AG04450 (cell line): ENCODE results near the gene CDH4. TPM values are rescaled to one million over a fixed set of nuclear protein-coding genes. Genes with fewer than 3 reads are reported as not detected.

Experiments used
- CTCF ChIA-PET: fragments of 300-600, 350-600 bp; formaldehyde crosslinking; extraction: SDS; loops from one replicate; lab custom pipeline; 2022; ENCODE audit warnings: antibody characterized with exemption, inconsistent platforms; lab: Charles Lee
- POLR2A ChIA-PET: fragments of 350-600 bp; formaldehyde crosslinking; extraction: SDS; loops from one replicate; lab custom pipeline; 2021; ENCODE audit warnings: antibody characterized with exemption, inconsistent platforms; lab: Yijun Ruan, JAX
- DNase-seq: peaks from one replicate; pipeline ENCODE4 v3.0.0-alpha.2; 2011; ENCODE audit warnings: low read depth, low spot score
- H3K27ac ChIP-seq: one replicate; pipeline ENCODE4 v1.5.1; 2012; ENCODE audit warnings: low read depth, low read length, control low read depth
- H3K27me3 ChIP-seq: one replicate; pipeline ENCODE4 v1.6.0; 2012; ENCODE audit warnings: low read length; ENCODE audit not compliant: control insufficient read depth, insufficient read depth
- H3K4me3 ChIP-seq: 2 replicates; pipeline ENCODE4 v1.5.1; 2011; ENCODE audit warnings: mild to moderate bottlenecking, low read depth, low read length, control low read depth
- H3K9me3 ChIP-seq: 2 replicates; pipeline ENCODE4 v1.5.1; 2012; ENCODE audit warnings: low read length; ENCODE audit not compliant: control insufficient read depth, insufficient read depth
- polyA plus RNA-seq: library from polyadenylated mRNA; depleted of rRNA; stranded (reverse); fragments of >200 nt; gene quantifications from 2 replicates; pipeline ENCODE4 v1.2.3, GENCODE V29; 2011
- TF ChIP-seq, protein P1 (sequence below): IDR thresholded peaks from 2 replicates; pipeline ENCODE4 v1.5.1; 2011; ENCODE audit warnings: low read depth, low read length, control low read depth, inconsistent platforms

CDH4 gene
- polyA plus RNA-seq, 1 experiment: 1.6 TPM

DNA sequence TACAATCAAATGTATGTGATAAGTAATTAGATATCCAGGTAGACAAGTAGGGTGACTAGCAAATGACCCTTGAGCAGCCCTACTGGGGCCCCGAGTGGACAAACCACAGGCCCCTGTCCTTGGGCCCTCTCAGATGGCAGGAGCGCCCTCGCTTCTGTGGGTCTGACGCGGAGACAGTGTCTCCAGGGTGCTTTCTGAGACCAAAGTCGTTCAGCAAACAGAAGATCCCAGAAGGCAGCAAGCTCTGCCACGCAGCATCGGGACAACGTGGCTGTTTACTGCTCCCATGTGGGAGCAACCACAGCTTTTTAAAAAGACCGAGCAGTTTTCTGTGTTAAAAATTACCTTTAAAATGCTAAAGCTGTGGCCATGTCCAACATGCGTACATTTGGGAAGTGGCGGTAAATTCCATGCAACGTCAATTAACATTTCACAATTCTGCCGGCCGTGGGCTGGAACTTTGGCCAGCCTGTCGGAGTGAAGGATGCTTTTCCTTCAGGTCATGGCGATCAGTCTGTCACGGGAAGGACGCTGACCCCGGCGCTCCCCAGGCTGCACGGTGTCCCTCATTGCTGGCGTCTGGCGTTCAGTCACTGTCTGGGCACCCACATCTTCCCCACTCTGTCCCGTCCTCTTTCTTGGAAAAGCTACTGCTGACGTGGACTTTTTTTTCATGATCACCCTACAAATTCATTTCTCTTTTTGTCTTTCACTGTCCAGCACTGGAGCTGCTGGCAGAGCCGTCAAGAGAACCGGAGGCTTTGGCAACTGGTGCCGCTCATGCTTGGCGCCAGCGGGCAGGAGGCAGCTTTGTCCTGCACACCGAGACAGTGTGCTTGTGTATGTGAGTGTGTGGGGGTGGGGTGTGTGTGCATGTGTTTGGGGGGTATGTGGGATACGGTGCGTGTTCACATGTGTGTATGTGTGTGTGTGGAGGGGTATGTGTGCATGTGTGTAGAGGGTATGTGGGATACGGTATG, 293.1 kb downstream of the CDH4 start:
- CTCF ChIA-PET: interaction anchor here (0.6 kb wide), 1 partner anchor 47 kb away, joined by 3 read pairs; no protein-coding TSS in a partner anchor
- Histone ChIP-seq H3K9me3 (no peaks in the 10 kb centered on the region; the same call in 1 of the 2 replicates), H3K27ac (no peak overlapping the region), H3K4me3 (no peak overlapping the region), H3K27me3 (no peaks in the 10 kb centered on the region)
- TF ChIP-seq, protein P1, sequence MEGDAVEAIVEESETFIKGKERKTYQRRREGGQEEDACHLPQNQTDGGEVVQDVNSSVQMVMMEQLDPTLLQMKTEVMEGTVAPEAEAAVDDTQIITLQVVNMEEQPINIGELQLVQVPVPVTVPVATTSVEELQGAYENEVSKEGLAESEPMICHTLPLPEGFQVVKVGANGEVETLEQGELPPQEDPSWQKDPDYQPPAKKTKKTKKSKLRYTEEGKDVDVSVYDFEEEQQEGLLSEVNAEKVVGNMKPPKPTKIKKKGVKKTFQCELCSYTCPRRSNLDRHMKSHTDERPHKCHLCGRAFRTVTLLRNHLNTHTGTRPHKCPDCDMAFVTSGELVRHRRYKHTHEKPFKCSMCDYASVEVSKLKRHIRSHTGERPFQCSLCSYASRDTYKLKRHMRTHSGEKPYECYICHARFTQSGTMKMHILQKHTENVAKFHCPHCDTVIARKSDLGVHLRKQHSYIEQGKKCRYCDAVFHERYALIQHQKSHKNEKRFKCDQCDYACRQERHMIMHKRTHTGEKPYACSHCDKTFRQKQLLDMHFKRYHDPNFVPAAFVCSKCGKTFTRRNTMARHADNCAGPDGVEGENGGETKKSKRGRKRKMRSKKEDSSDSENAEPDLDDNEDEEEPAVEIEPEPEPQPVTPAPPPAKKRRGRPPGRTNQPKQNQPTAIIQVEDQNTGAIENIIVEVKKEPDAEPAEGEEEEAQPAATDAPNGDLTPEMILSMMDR: no peak
- DNase-seq: no peak
- POLR2A ChIA-PET: no interaction called here

- Histone ChIP-seq H3K4me3 (no peak overlapping the region), H3K27ac (no peak overlapping the region), H3K9me3 (no peaks in the 10 kb centered on the region; the same call in 1 of the 2 replicates), H3K27me3 (no peaks in the 10 kb centered on the region)
- ChIA-PET CTCF (no interaction called here), POLR2A (no interaction called here)
- TF ChIP-seq, protein P1: no peak
- no peak for DNase-seq
Measured at GRCh38 chr20:61546641-61547040, 294.6 kb downstream of the CDH4 start.

DNA sequence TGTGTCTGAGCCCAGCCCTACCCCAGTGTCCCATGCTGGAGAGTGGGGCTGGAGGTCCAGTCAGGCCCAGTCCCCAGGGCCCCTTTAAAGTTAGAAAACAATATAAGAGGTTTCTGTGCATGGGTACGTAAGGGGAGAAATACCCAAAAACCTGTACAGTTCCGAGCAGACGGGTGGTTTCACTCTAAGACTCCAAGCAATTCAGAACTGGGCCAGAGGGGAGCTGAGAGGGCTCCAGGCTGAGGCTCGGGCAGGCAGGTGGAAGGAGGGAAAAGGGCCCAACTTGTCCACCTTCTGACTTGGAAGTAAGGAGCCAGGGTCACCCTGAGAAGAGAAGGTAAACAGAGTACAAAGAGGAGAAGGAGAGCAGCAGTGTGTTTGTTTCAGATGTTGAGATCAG, 296.0 kb downstream of the CDH4 start:
- Histone ChIP-seq H3K27me3 (no peaks in the 10 kb centered on the region), H3K27ac (no peak overlapping the region), H3K9me3 (no peaks in the 10 kb centered on the region; the same call in 1 of the 2 replicates), H3K4me3 (no peak overlapping the region)
- no peak for DNase-seq
- TF ChIP-seq, protein P1: no peak
- POLR2A ChIA-PET: no interaction called here
- CTCF ChIA-PET: no interaction called here

- Histone ChIP-seq H3K9me3 (no peaks in the 10 kb centered on the region; the same call in 1 of the 2 replicates), H3K27ac (no peak overlapping the region), H3K27me3 (no peaks in the 10 kb centered on the region), H3K4me3 (no peak overlapping the region)
- ChIA-PET CTCF (no interaction called here), POLR2A (no interaction called here)
- DNase-seq: no peak
- TF ChIP-seq, protein P1: no peak
Measured at GRCh38 chr20:61549865-61550264, 297.8 kb downstream of the CDH4 start.

- Histone ChIP-seq H3K27me3 (no peaks in the 10 kb centered on the region), H3K27ac (no peak overlapping the region), H3K9me3 (no peaks in the 10 kb centered on the region), H3K4me3 (no peak overlapping the region)
- DNase-seq: no peak
- TF ChIP-seq, protein P1: no peak
- POLR2A ChIA-PET: no interaction called here
- CTCF ChIA-PET: no interaction called here
Measured at GRCh38 chr20:61551401-61551800, 299.3 kb downstream of the CDH4 start.
